GM23338 (cell line): Measurements from ENCODE around the gene ME1. TPM values are rescaled to one million over a fixed set of nuclear protein-coding genes. Genes with fewer than 3 reads are reported as not detected.

Source experiments
- ATAC-seq: fragments of 200-7000 bp; cut with Tn5 transposase; 3 replicates; pipeline ENCODE4 v1.9.1; 2020
- DNase-seq: peaks from one replicate; pipeline ENCODE4 v3.0.0-alpha.2; 2015; ENCODE audit warnings: low spot score
- H2AFZ ChIP-seq: fragments of 200-600 bp; sonication (generic); 2 replicates; pipeline ENCODE4 v1.8.0; 2016; ENCODE audit warnings: antibody characterized with exemption, mild to moderate bottlenecking, moderate library complexity
- H3F3A ChIP-seq: fragments of 200-600 bp; sonication (generic); replicated peaks from 2 replicates; pipeline ENCODE4 v1.8.0; 2017; ENCODE audit warnings: antibody characterized with exemption, mixed run types, low read depth
- H3K27ac ChIP-seq: fragments of 200-600 bp; sonication (generic); 2 replicates; pipeline ENCODE4 v1.6.1; 2016; ENCODE audit warnings: low read depth
- H3K27me3 ChIP-seq: fragments of 200-600 bp; sonication (generic); 2 replicates; pipeline ENCODE4 v1.8.0; 2016; ENCODE audit warnings: mild to moderate bottlenecking, mixed run types, moderate library complexity; ENCODE audit not compliant: insufficient read depth
- H3K36me3 ChIP-seq: fragments of 200-600 bp; sonication (generic); 2 replicates; pipeline ENCODE4 v1.8.0; 2016; ENCODE audit warnings: mild to moderate bottlenecking; ENCODE audit not compliant: insufficient read depth
- H3K4me1 ChIP-seq: fragments of 200-600 bp; sonication (generic); 2 replicates; pipeline ENCODE4 v1.8.0; 2016; ENCODE audit warnings: mild to moderate bottlenecking, moderate library complexity; ENCODE audit not compliant: insufficient read depth
- H3K4me2 ChIP-seq: fragments of 200-600 bp; sonication (generic); 2 replicates; pipeline ENCODE4 v1.7.1; 2017; ENCODE audit warnings: mixed run types
- H3K4me3 ChIP-seq: fragments of 200-600 bp; sonication (generic); 2 replicates; pipeline ENCODE4 v1.6.1; 2016; ENCODE audit warnings: mixed run types
- H3K79me2 ChIP-seq: fragments of 200-600 bp; sonication (generic); replicated peaks from 2 replicates; pipeline ENCODE4 v1.8.0; 2017; ENCODE audit warnings: mild to moderate bottlenecking; ENCODE audit not compliant: insufficient read depth
- H3K9me2 ChIP-seq: fragments of 200-600 bp; sonication (generic); 2 replicates; pipeline ENCODE4 v1.8.0; 2017; ENCODE audit not compliant: insufficient read depth
- H4K20me1 ChIP-seq: fragments of 200-600 bp; sonication (generic); replicated peaks from 2 replicates; pipeline ENCODE4 v1.8.0; 2017; ENCODE audit warnings: mild to moderate bottlenecking; ENCODE audit not compliant: insufficient read depth
- H3K27ac Mint-ChIP-seq: 2 replicates; pipeline ENCODE4 v1.8.0; 2020; ENCODE audit warnings: inconsistent platforms, mild to moderate bottlenecking, moderate library complexity, mixed read lengths
- H3K27me3 Mint-ChIP-seq: 3 replicates; pipeline ENCODE4 v1.8.0; 2022; ENCODE audit warnings: low read depth, mild to moderate bottlenecking, moderate library complexity, mixed read lengths, inconsistent platforms; ENCODE audit not compliant: insufficient read depth, poor library complexity
- H3K36me3 Mint-ChIP-seq: 3 replicates; pipeline ENCODE4 v1.8.0; 2021; ENCODE audit warnings: low read depth, mild to moderate bottlenecking, inconsistent platforms, moderate library complexity, mixed read lengths
- H3K4me1 Mint-ChIP-seq: 3 replicates; pipeline ENCODE4 v1.8.0; 2020; ENCODE audit warnings: mild to moderate bottlenecking, inconsistent platforms, mixed read lengths
- H3K4me3 Mint-ChIP-seq: 3 replicates; pipeline ENCODE4 v1.8.0; 2021; ENCODE audit warnings: moderate library complexity, mild to moderate bottlenecking, inconsistent platforms, mixed read lengths
- H3K9me3 Mint-ChIP-seq: 3 replicates; pipeline ENCODE4 v1.8.0; 2020; ENCODE audit warnings: moderate library complexity, mild to moderate bottlenecking, inconsistent platforms, mixed read lengths
- EZH2 ChIP-seq: fragments of 200-600 bp; sonication (generic); IDR thresholded peaks from one replicate; pipeline ENCODE4 v1.8.0; 2017; ENCODE audit warnings: antibody characterized with exemption, mild to moderate bottlenecking, low read depth; ENCODE audit not compliant: unreplicated experiment
- EZH2phosphoT487 ChIP-seq: fragments of 200-600 bp; sonication (generic); IDR thresholded peaks from one replicate; pipeline ENCODE4 v1.8.1; 2018; ENCODE audit warnings: antibody characterized with exemption; ENCODE audit not compliant: unreplicated experiment
- NANOG ChIP-seq: IDR thresholded peaks from 2 replicates; pipeline ENCODE4 v1.6.1; 2016; ENCODE audit warnings: antibody characterized with exemption, borderline replicate concordance
- STAT1 ChIP-seq: IDR thresholded peaks from one replicate; pipeline ENCODE4 v1.6.1; 2016; ENCODE audit warnings: antibody characterized with exemption; ENCODE audit not compliant: unreplicated experiment
- ZNF331 ChIP-seq: fragments of 250-450 bp; sonication (Bioruptor Pico); IDR thresholded peaks from 2 replicates; pipeline ENCODE4 v1.5.0; 2020; ENCODE audit warnings: low read depth, mild to moderate bottlenecking, moderate library complexity
- polyA plus RNA-seq: library from polyadenylated mRNA; unstranded; fragments of >200 nt; fragmentation: Nextera tagmentation; extraction: Ambion mirVana; gene quantifications from 2 replicates; pipeline ENCODE4 v1.2.1, GENCODE V29; 2016
- total RNA-seq: library from RNA; depleted of rRNA; stranded (reverse); fragments of >200 nt; shearing (Covaris generic); gene quantifications from 2 replicates; pipeline ENCODE4 v1.2.3, GENCODE V29; 2014
- TF ChIP-seq, protein P1 (sequence below): fragments of 250-450 bp; sonication (Bioruptor Pico); IDR thresholded peaks from 2 replicates; pipeline ENCODE4 v1.5.0; 2020; ENCODE audit warnings: mild to moderate bottlenecking, moderate library complexity
- TF ChIP-seq, protein P2 (sequence below), 2 experiments: fragments of 200-600 bp in 1 of 2; sonication (generic) in 1 of 2; conservative IDR thresholded peaks; 2 replicates each; pipeline versions ENCODE4 v1.5.1 to v1.6.1; 2016 to 2017; ENCODE audit warnings: antibody characterized with exemption in 2 of 2, low read depth in 2 of 2, mild to moderate bottlenecking in 2 of 2, moderate library complexity in 1 of 2

Gene ME1
- total and polyA plus RNA-seq, 2 experiments from 2014 or later, result 6.4 to 8.0 TPM

DNA sequence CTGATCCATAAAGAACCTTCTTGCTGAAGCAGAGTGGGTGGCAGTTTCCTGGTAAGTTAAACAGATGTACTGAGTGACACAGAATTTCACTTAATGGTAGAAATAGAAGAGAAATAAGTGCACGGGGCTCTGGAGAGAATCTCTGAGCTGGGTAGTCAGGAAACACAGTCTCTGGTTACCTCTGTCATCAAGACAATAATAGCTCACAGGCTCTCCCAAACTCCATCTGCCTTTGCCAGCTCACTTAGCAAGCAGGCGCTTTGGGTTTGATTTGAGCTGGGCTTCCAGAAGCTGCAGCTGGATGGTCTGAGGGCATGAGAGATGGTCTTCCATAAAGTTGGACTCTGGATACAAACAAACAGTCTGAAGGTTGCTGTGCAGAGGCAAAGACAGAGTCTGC, 41.9 kb upstream of the ME1 start (continued):
- TF ChIP-seq, protein P1, sequence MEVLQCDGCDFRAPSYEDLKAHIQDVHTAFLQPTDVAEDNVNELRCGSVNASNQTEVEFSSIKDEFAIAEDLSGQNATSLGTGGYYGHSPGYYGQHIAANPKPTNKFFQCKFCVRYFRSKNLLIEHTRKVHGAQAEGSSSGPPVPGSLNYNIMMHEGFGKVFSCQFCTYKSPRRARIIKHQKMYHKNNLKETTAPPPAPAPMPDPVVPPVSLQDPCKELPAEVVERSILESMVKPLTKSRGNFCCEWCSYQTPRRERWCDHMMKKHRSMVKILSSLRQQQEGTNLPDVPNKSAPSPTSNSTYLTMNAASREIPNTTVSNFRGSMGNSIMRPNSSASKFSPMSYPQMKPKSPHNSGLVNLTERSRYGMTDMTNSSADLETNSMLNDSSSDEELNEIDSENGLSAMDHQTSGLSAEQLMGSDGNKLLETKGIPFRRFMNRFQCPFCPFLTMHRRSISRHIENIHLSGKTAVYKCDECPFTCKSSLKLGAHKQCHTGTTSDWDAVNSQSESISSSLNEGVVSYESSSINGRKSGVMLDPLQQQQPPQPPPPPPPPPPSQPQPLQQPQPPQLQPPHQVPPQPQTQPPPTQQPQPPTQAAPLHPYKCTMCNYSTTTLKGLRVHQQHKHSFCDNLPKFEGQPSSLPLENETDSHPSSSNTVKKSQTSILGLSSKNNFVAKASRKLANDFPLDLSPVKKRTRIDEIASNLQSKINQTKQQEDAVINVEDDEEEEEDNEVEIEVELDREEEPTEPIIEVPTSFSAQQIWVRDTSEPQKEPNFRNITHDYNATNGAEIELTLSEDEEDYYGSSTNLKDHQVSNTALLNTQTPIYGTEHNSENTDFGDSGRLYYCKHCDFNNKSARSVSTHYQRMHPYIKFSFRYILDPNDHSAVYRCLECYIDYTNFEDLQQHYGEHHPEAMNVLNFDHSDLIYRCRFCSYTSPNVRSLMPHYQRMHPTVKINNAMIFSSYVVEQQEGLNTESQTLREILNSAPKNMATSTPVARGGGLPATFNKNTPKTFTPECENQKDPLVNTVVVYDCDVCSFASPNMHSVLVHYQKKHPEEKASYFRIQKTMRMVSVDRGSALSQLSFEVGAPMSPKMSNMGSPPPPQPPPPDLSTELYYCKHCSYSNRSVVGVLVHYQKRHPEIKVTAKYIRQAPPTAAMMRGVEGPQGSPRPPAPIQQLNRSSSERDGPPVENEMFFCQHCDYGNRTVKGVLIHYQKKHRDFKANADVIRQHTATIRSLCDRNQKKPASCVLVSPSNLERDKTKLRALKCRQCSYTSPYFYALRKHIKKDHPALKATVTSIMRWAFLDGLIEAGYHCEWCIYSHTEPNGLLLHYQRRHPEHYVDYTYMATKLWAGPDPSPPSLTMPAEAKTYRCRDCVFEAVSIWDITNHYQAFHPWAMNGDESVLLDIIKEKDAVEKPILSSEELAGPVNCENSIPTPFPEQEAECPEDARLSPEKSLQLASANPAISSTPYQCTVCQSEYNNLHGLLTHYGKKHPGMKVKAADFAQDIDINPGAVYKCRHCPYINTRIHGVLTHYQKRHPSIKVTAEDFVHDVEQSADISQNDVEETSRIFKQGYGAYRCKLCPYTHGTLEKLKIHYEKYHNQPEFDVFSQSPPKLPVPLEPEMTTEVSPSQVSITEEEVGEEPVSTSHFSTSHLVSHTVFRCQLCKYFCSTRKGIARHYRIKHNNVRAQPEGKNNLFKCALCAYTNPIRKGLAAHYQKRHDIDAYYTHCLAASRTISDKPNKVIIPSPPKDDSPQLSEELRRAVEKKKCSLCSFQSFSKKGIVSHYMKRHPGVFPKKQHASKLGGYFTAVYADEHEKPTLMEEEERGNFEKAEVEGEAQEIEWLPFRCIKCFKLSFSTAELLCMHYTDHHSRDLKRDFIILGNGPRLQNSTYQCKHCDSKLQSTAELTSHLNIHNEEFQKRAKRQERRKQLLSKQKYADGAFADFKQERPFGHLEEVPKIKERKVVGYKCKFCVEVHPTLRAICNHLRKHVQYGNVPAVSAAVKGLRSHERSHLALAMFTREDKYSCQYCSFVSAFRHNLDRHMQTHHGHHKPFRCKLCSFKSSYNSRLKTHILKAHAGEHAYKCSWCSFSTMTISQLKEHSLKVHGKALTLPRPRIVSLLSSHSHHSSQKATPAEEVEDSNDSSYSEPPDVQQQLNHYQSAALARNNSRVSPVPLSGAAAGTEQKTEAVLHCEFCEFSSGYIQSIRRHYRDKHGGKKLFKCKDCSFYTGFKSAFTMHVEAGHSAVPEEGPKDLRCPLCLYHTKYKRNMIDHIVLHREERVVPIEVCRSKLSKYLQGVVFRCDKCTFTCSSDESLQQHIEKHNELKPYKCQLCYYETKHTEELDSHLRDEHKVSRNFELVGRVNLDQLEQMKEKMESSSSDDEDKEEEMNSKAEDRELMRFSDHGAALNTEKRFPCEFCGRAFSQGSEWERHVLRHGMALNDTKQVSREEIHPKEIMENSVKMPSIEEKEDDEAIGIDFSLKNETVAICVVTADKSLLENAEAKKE (CRISPR knock-in tag), result no peak
- no peak for TF ChIP-seq STAT1

DNA sequence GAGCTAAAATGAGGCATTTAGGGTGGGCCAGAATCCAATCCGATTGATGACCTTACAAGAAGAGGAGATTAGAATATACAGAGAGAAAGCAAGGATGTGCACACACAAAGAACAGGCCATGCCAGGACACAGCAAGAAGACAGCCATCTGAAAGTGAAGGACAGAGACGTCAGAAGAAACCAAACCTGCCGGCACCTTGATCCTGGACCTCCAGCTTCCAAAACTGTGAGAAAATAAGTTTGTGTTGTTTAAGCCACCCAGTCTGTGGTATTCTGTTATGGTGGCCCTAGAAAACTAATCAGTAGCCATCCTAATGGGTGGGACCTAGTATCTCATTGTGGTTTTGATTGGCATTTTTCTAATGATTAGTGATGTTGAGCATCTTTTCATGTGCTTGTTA, 39.7 kb upstream of the ME1 start:
- Histone ChIP-seq H3K4me3 (no peak overlapping the region), H3K4me2 (no peak overlapping the region), H3K36me3 (no peaks in the 10 kb centered on the region), H3K4me1 (peaks cover 13% of the 10 kb centered on the region), H4K20me1 (no peaks in the 10 kb centered on the region), H3K9me2 (no peaks in the 10 kb centered on the region), H3F3A (no peaks in the 10 kb centered on the region), H2AFZ (no peak overlapping the region), H3K27me3 (no peaks in the 10 kb centered on the region), H3K27ac (no peak overlapping the region), H3K79me2 (no peaks in the 10 kb centered on the region)
- no peak overlapping the region for H3K4me3 Mint-ChIP-seq
- ATAC-seq, result no peak
- H3K36me3 Mint-ChIP-seq, result no peaks in the 10 kb centered on the region
- H3K27me3 Mint-ChIP-seq, result peaks cover 4% of the 10 kb centered on the region
- peaks cover 5% of the 10 kb centered on the region for H3K4me1 Mint-ChIP-seq
- H3K9me3 Mint-ChIP-seq, result no peaks in the 10 kb centered on the region
- no peak for DNase-seq
- H3K27ac Mint-ChIP-seq, result no peak overlapping the region
- TF ChIP-seq STAT1 (no peak), EZH2 (no peak), EZH2phosphoT487 (no peak), ZNF331 (CRISPR knock-in tag) (no peak), NANOG (no peak)
- TF ChIP-seq, protein P2, sequence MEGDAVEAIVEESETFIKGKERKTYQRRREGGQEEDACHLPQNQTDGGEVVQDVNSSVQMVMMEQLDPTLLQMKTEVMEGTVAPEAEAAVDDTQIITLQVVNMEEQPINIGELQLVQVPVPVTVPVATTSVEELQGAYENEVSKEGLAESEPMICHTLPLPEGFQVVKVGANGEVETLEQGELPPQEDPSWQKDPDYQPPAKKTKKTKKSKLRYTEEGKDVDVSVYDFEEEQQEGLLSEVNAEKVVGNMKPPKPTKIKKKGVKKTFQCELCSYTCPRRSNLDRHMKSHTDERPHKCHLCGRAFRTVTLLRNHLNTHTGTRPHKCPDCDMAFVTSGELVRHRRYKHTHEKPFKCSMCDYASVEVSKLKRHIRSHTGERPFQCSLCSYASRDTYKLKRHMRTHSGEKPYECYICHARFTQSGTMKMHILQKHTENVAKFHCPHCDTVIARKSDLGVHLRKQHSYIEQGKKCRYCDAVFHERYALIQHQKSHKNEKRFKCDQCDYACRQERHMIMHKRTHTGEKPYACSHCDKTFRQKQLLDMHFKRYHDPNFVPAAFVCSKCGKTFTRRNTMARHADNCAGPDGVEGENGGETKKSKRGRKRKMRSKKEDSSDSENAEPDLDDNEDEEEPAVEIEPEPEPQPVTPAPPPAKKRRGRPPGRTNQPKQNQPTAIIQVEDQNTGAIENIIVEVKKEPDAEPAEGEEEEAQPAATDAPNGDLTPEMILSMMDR (conservative IDR thresholded peaks at IDR 0.05; ENCODE audit: low read depth in 2 of 2), result no peak
- TF ChIP-seq, protein P1 (CRISPR knock-in tag), result no peak
